Panc1 (cell line): ENCODE data around the gene LIMA1. TPM values are rescaled to one million over a fixed set of nuclear protein-coding genes. Genes with fewer than 3 reads are reported as not detected.
A peak's percentile ranks its signal among the peaks of the same experiment; 100 is the strongest.

Source experiments
- ATAC-seq: fragments of 200-7000 bp; cut with Tn5 transposase; 2 replicates; pipeline ENCODE4 v1.9.1; 2020; ENCODE audit warnings: mild to moderate bottlenecking, moderate library complexity
- BruUV-seq: library from RNA; stranded (reverse); fragments of 400-500 nt; replicated peaks from 2 replicates; lab custom pipeline; 2021; lab: Mats Ljungman, UMichigan
- CTCF ChIA-PET: fragments of 300-600 bp; sonication (Branson Sonifier 250); formaldehyde crosslinking; loops from one replicate; lab custom pipeline; 2022; ENCODE audit warnings: antibody characterized with exemption; lab: Charles Lee
- POLR2A ChIA-PET: fragments of 300-600 bp; sonication (Branson Sonifier 250); formaldehyde crosslinking; loops from one replicate; lab custom pipeline; 2022; ENCODE audit warnings: antibody characterized with exemption; lab: Charles Lee
- DNase-seq: peaks from one replicate; pipeline ENCODE4 v3.0.0-alpha.2; 2010; ENCODE audit warnings: low read depth, low spot score
- H3K27ac ChIP-seq: 2 replicates; pipeline ENCODE4 v1.5.1; 2011; ENCODE audit warnings: mild to moderate bottlenecking, low read length, inconsistent platforms
- H3K27me3 ChIP-seq: fragments of 200-500 bp; sonication (Bioruptor generic); 2 replicates; pipeline ENCODE4 v1.6.0; 2014; ENCODE audit warnings: low read length, inconsistent platforms; ENCODE audit not compliant: control insufficient read depth, insufficient read depth
- H3K36me3 ChIP-seq: fragments of 200-500 bp; sonication (Bioruptor generic); 2 replicates; pipeline ENCODE4 v1.5.1; 2014; ENCODE audit warnings: inconsistent platforms, mild to moderate bottlenecking, low read length, moderate library complexity; ENCODE audit not compliant: control insufficient read depth, insufficient read depth
- H3K4me1 ChIP-seq: 2 replicates; pipeline ENCODE4 v1.5.1; 2011; ENCODE audit warnings: inconsistent platforms, mild to moderate bottlenecking, low read length, moderate library complexity; ENCODE audit not compliant: control insufficient read depth, insufficient read depth
- H3K4me3 ChIP-seq, 2 experiments: 2 replicates each; pipeline ENCODE4 v1.5.1; 2011 to 2012; ENCODE audit warnings: low read depth in 2 of 2, low read length in 2 of 2, mild to moderate bottlenecking in 2 of 2, inconsistent platforms in 1 of 2, moderate library complexity in 1 of 2
- H3K9me3 ChIP-seq: fragments of 200-500 bp; sonication (Bioruptor generic); 2 replicates; pipeline ENCODE4 v1.5.1; 2014; ENCODE audit warnings: low read depth, mild to moderate bottlenecking, inconsistent platforms, low read length, moderate library complexity; ENCODE audit not compliant: control insufficient read depth, insufficient read depth
- POLR2AphosphoS5 ChIP-seq: IDR thresholded peaks from 2 replicates; pipeline ENCODE4 v1.6.1; 2012; ENCODE audit warnings: mild to moderate bottlenecking, low read depth, low read length, moderate library complexity
- REST ChIP-seq, 2 experiments: IDR thresholded peaks; 2 replicates each; pipeline ENCODE4 v1.6.1; 2011 to 2012; ENCODE audit warnings: low read depth in 2 of 2, control low read depth in 1 of 2, low read length in 1 of 2, mild to moderate bottlenecking in 1 of 2, moderate library complexity in 1 of 2; ENCODE audit not compliant: insufficient read depth in 1 of 2
- SIN3A ChIP-seq: IDR thresholded peaks from 2 replicates; pipeline ENCODE4 v1.6.1; 2012; ENCODE audit warnings: low read depth, mild to moderate bottlenecking, low read length, moderate library complexity, borderline replicate concordance; ENCODE audit not compliant: insufficient read depth
- TCF7L2 ChIP-seq: IDR thresholded peaks from 2 replicates; pipeline ENCODE4 v1.6.1; 2011; ENCODE audit warnings: mild to moderate bottlenecking, low read depth, low read length, inconsistent platforms
- in situ Hi-C: cut with HindIII; loops from 2 replicates; pipeline ENCODE4 v1.10.0; 2016; ENCODE audit warnings: low sequenced_read_pairs, low pct_unique_long_range_greater_than_20kb
- intact Hi-C: fragments of 100-400 bp; cut with micrococcal nuclease; formaldehyde crosslinking; loops from one replicate; pipeline ENCODE4 v1.10.0; 2022; ENCODE audit not compliant: unreplicated experiment
- total RNA-seq: library from RNA; stranded (reverse); gene quantifications from one replicate; pipeline ENCODE4 v1.2.1, GENCODE V29; 2021; ENCODE audit not compliant: unreplicated experiment
- TF ChIP-seq, protein P1 (sequence below): fragments of 450-650 bp; IDR thresholded peaks from 2 replicates; pipeline ENCODE4 v1.5.1; 2017; ENCODE audit warnings: mild to moderate bottlenecking

Gene LIMA1
- total RNA-seq, 1 experiment from 2014 or later, result 155 TPM

DNA sequence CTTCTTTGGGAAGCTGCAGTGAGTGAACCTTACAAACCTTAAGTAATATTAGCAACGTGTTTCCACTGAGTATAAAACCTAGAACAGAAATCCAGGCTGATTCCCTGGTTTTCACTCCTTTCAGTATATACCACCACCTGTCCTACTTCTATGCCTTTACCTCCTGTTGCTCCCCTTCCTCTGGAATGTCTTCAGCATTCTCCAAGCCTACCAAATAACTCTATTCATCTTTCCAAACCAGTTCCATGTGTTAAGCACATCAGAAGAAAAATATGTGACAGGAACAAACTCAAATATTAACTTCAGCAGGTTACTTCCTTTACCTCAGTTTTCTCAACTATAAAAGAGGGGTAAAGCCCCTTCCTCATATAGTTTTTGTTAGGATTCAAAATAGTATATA, 39.8 kb downstream of the LIMA1 start:
- H3K4me1 ChIP-seq, result peaks cover 61% of the 10 kb centered on the region
- H3K4me3 ChIP-seq, result no peak overlapping the region
- no peak for DNase-seq
- POLR2A ChIA-PET, result no interaction called here
- BruUV-seq, result no TSS peak
- H3K27me3 ChIP-seq, result no peaks in the 10 kb centered on the region
- intact Hi-C loops (no loop called here), in situ Hi-C loops (no loop called here)
- no peaks in the 10 kb centered on the region for H3K36me3 ChIP-seq
- CTCF ChIA-PET, result interaction anchor here (0.6 kb wide), 1 partner anchor 11 kb away, joined by 5 read pairs; no protein-coding TSS in a partner anchor
- no peak for ATAC-seq
- no peaks in the 10 kb centered on the region for H3K9me3 ChIP-seq
- TF ChIP-seq SIN3A (no peak), REST (IDR thresholded peaks at IDR 0.05; ENCODE audit: insufficient read depth in 1 of 2, low read depth in 2 of 2, low read length in 1 of 2) (no peak), POLR2AphosphoS5 (no peak)
- TF ChIP-seq, protein P1, sequence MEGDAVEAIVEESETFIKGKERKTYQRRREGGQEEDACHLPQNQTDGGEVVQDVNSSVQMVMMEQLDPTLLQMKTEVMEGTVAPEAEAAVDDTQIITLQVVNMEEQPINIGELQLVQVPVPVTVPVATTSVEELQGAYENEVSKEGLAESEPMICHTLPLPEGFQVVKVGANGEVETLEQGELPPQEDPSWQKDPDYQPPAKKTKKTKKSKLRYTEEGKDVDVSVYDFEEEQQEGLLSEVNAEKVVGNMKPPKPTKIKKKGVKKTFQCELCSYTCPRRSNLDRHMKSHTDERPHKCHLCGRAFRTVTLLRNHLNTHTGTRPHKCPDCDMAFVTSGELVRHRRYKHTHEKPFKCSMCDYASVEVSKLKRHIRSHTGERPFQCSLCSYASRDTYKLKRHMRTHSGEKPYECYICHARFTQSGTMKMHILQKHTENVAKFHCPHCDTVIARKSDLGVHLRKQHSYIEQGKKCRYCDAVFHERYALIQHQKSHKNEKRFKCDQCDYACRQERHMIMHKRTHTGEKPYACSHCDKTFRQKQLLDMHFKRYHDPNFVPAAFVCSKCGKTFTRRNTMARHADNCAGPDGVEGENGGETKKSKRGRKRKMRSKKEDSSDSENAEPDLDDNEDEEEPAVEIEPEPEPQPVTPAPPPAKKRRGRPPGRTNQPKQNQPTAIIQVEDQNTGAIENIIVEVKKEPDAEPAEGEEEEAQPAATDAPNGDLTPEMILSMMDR, result no peak
- H3K27ac ChIP-seq, result peak overlapping the region; percentile 81

- H3K27ac ChIP-seq, result peak overlapping the region; percentile 81
- H3K36me3 ChIP-seq, result no peaks in the 10 kb centered on the region
- in situ Hi-C loops, result no loop called here
- no peaks in the 10 kb centered on the region for H3K27me3 ChIP-seq
- no TSS peak for BruUV-seq
- H3K4me3 ChIP-seq, result no peak overlapping the region
- TF ChIP-seq SIN3A (no peak), REST (IDR thresholded peaks at IDR 0.05; ENCODE audit: insufficient read depth in 1 of 2, low read depth in 2 of 2, low read length in 1 of 2) (no peak), TCF7L2 (peak; percentile 42; the same call in 1 of the 2 replicates), POLR2AphosphoS5 (no peak)
- TF ChIP-seq, protein P1, result no peak
- H3K9me3 ChIP-seq, result no peaks in the 10 kb centered on the region
- intact Hi-C loops, result no loop called here
- ChIA-PET POLR2A (interaction anchor here (0.6 kb wide), 1 partner anchor 57 kb away, joined by 3 read pairs; no protein-coding TSS in a partner anchor), CTCF (interaction anchor here (0.6 kb wide), 1 partner anchor 11 kb away, joined by 5 read pairs; no protein-coding TSS in a partner anchor)
- H3K4me1 ChIP-seq, result peaks cover 53% of the 10 kb centered on the region
- DNase-seq, result no peak
- ATAC-seq, result peak; percentile 59
These were observed 40.5 kb downstream of the LIMA1 start for GRCh38 chr12:50242751-50243191.
